H1 (cell line): ENCODE data around the gene RAB5B. TPM values are rescaled to one million over a fixed set of nuclear protein-coding genes. Genes with fewer than 3 reads are reported as not detected.
A peak's percentile ranks its signal among the peaks of the same experiment; 100 is the strongest.

Source experiments
- CTCF ChIA-PET: fragments of 300-600 bp; sonication (Branson Sonifier 250); formaldehyde crosslinking; loops from one replicate; lab custom pipeline; 2021; ENCODE audit not compliant: partially characterized antibody; lab: Charles Lee
- POLR2A ChIA-PET: fragments of 300-600 bp; sonication (Branson Sonifier 250); formaldehyde crosslinking; loops from one replicate; lab custom pipeline; 2021; ENCODE audit warnings: inconsistent platforms; ENCODE audit not compliant: partially characterized antibody; lab: Charles Lee
- DNase-seq, 2 experiments: peaks; one replicate each; pipeline versions ENCODE4 v3.0.0 to v3.0.0-alpha.2; 2010 to 2022; ENCODE audit warnings: low spot score in 2 of 2, low read depth in 1 of 2, mixed read lengths in 1 of 2
- FAIRE-seq: peaks from 2 replicates; lab custom pipeline; 2011; peaks lifted over from hg19 to GRCh38; lab: Jason Lieb, UNC
- H2AFZ ChIP-seq: 2 replicates; pipeline ENCODE4 v1.8.1; 2012; ENCODE audit warnings: low read length, inconsistent platforms
- H2AK5ac ChIP-seq: 2 replicates; pipeline ENCODE4 v1.6.1; 2013; ENCODE audit warnings: low read depth, low read length
- H2BK120ac ChIP-seq: replicated peaks from 2 replicates; pipeline ENCODE3; 2013; ENCODE audit warnings: low read depth, low read length, inconsistent platforms
- H2BK12ac ChIP-seq: 2 replicates; pipeline ENCODE4 v1.6.1; 2013; ENCODE audit warnings: low read depth, low read length
- H2BK15ac ChIP-seq: 2 replicates; pipeline ENCODE4 v1.6.1; 2013; ENCODE audit warnings: low read length
- H2BK20ac ChIP-seq: 2 replicates; pipeline ENCODE4 v1.6.1; 2013; ENCODE audit warnings: low read length
- H2BK5ac ChIP-seq: 2 replicates; pipeline ENCODE4 v1.6.1; 2013; ENCODE audit warnings: low read depth, low read length
- H3K14ac ChIP-seq: 2 replicates; pipeline ENCODE4 v1.6.1; 2013; ENCODE audit warnings: inconsistent platforms; ENCODE audit not compliant: insufficient read length
- H3K18ac ChIP-seq: 2 replicates; pipeline ENCODE4 v1.6.1; 2013; ENCODE audit warnings: low read length; ENCODE audit errors: extremely low read depth
- H3K23ac ChIP-seq: 2 replicates; pipeline ENCODE4 v1.6.1; 2013; ENCODE audit warnings: inconsistent platforms; ENCODE audit not compliant: insufficient read length
- H3K23me2 ChIP-seq: 2 replicates; pipeline ENCODE4 v1.6.1; 2013; ENCODE audit warnings: low read depth, low read length
- H3K27ac ChIP-seq: 2 replicates; pipeline ENCODE4 v1.6.1; 2011; ENCODE audit warnings: low read depth, low read length, inconsistent platforms
- H3K27me3 ChIP-seq, 4 experiments: replicated peaks in 1 of 4; 1 replicate in 1 of 4; 2 replicates in 3 of 4; pipeline versions ENCODE4 v1.6.1 to v1.8.1; 2011 to 2013; ENCODE audit warnings: low read length in 3 of 4, mild to moderate bottlenecking in 3 of 4, inconsistent platforms in 2 of 4, mixed read lengths in 2 of 4, moderate library complexity in 1 of 4; ENCODE audit not compliant: control insufficient read depth in 3 of 4, insufficient read depth in 3 of 4; ENCODE audit errors: extremely low read depth in 1 of 4
- H3K36me3 ChIP-seq, 4 experiments: 2 replicates each; pipeline versions ENCODE4 v1.6.1 to v1.8.1; 2011 to 2013; ENCODE audit warnings: mild to moderate bottlenecking in 4 of 4, low read length in 3 of 4, moderate library complexity in 2 of 4, control low read depth in 1 of 4, inconsistent platforms in 1 of 4; ENCODE audit not compliant: insufficient read depth in 4 of 4, control insufficient read depth in 2 of 4
- H3K4ac ChIP-seq: replicated peaks from 2 replicates; pipeline ENCODE3; 2013; ENCODE audit warnings: low read length, low read depth, mixed read lengths, inconsistent platforms; ENCODE audit not compliant: insufficient read length
- H3K4me1 ChIP-seq, 4 experiments: replicated peaks in 1 of 4; 1 replicate in 1 of 4; 2 replicates in 3 of 4; pipeline versions ENCODE4 v1.6.1 to v1.8.1; 2011 to 2013; ENCODE audit warnings: low read length in 3 of 4, inconsistent platforms in 2 of 4, mixed read lengths in 1 of 4; ENCODE audit not compliant: insufficient read depth in 4 of 4, control insufficient read depth in 3 of 4
- H3K4me2 ChIP-seq, 2 experiments: 2 replicates each; pipeline versions ENCODE4 v1.6.1 to v1.8.1; 2011 to 2013; ENCODE audit warnings: low read depth in 2 of 2, low read length in 2 of 2, control low read depth in 1 of 2, inconsistent platforms in 1 of 2, mild to moderate bottlenecking in 1 of 2; ENCODE audit not compliant: insufficient read depth in 1 of 2
- H3K4me3 ChIP-seq, 4 experiments: fragments of 200-600, 300-600 bp in 1 of 4; sonication (generic), shearing (Covaris generic), sonication (Bioruptor Twin) in 1 of 4; 2 replicates each; pipeline versions ENCODE4 v1.5.1 to v1.8.1; 2011 to 2016; ENCODE audit warnings: low read length in 4 of 4, low read depth in 3 of 4, control low read depth in 2 of 4, inconsistent platforms in 2 of 4, mild to moderate bottlenecking in 2 of 4, mixed read lengths in 1 of 4, moderate library complexity in 1 of 4; ENCODE audit not compliant: insufficient read depth in 2 of 4; ENCODE audit errors: extremely low read depth in 1 of 4
- H3K56ac ChIP-seq: replicated peaks from 2 replicates; pipeline ENCODE3; 2013; ENCODE audit warnings: low read depth, mild to moderate bottlenecking, mixed read lengths, low read length, inconsistent platforms; ENCODE audit not compliant: insufficient read length
- H3K79me1 ChIP-seq: 2 replicates; pipeline ENCODE4 v1.6.1; 2013; ENCODE audit warnings: low read depth, low read length, control low read depth
- H3K79me2 ChIP-seq, 2 experiments: 2 replicates each; pipeline versions ENCODE4 v1.6.1 to v1.8.1; 2012 to 2013; ENCODE audit warnings: low read length in 2 of 2, mild to moderate bottlenecking in 2 of 2, inconsistent platforms in 1 of 2; ENCODE audit not compliant: insufficient read depth in 2 of 2, control insufficient read depth in 1 of 2
- H3K9ac ChIP-seq, 4 experiments: replicated peaks in 1 of 4; 1 replicate in 1 of 4; 2 replicates in 3 of 4; pipeline versions ENCODE4 v1.6.1 to v1.8.1; 2011 to 2013; ENCODE audit warnings: low read depth in 3 of 4, low read length in 3 of 4, control low read depth in 2 of 4, mild to moderate bottlenecking in 2 of 4, moderate library complexity in 2 of 4, inconsistent platforms in 1 of 4; ENCODE audit errors: extremely low read depth in 1 of 4
- H3K9me3 ChIP-seq, 2 experiments: 2 replicates each; pipeline versions ENCODE4 v1.6.1 to v1.8.1; 2012 to 2013; ENCODE audit warnings: mild to moderate bottlenecking in 2 of 2, moderate library complexity in 2 of 2, control low read depth in 1 of 2, inconsistent platforms in 1 of 2, low read depth in 1 of 2, low read length in 1 of 2, mixed read lengths in 1 of 2; ENCODE audit not compliant: insufficient read depth in 2 of 2
- H4K20me1 ChIP-seq, 2 experiments: replicated peaks in 1 of 2; 2 replicates each; pipeline versions ENCODE3 to v1.8.1; 2011 to 2013; ENCODE audit warnings: inconsistent platforms in 2 of 2, low read length in 2 of 2, mild to moderate bottlenecking in 1 of 2; ENCODE audit not compliant: insufficient read depth in 2 of 2, control insufficient read depth in 1 of 2
- H4K5ac ChIP-seq: 2 replicates; pipeline ENCODE4 v1.6.1; 2013; ENCODE audit warnings: low read length, low read depth, mixed read lengths, inconsistent platforms; ENCODE audit not compliant: insufficient read length
- H4K8ac ChIP-seq: 2 replicates; pipeline ENCODE4 v1.8.0; 2013; ENCODE audit warnings: mild to moderate bottlenecking, moderate library complexity, low read length, inconsistent platforms; ENCODE audit not compliant: insufficient read depth; ENCODE audit errors: extremely low read depth
- H4K91ac ChIP-seq: replicated peaks from 2 replicates; pipeline ENCODE3; 2013; ENCODE audit warnings: low read length, mixed read lengths, inconsistent platforms; ENCODE audit not compliant: insufficient read length
- CBX5 ChIP-seq: fragments of 300-800, 300-1000 bp; sonication (generic); IDR thresholded peaks from 2 replicates; pipeline ENCODE4 v1.7.1; 2016; ENCODE audit warnings: antibody characterized with exemption, low read length, low read depth
- JUND ChIP-seq: IDR thresholded peaks from 2 replicates; pipeline ENCODE4 v1.6.1; 2011; ENCODE audit warnings: mild to moderate bottlenecking, improper control_type of control experiment, low read length
- NANOG ChIP-seq: IDR thresholded peaks from 2 replicates; pipeline ENCODE4 v1.6.1; 2011; ENCODE audit warnings: low read length, low read depth, mild to moderate bottlenecking, inconsistent platforms; ENCODE audit not compliant: insufficient read depth, poor library complexity, severe bottlenecking
- PHF8 ChIP-seq: fragments of 200-600 bp; sonication (generic); conservative IDR thresholded peaks from 2 replicates; pipeline ENCODE4 v1.7.1; 2012; ENCODE audit warnings: low read depth, mild to moderate bottlenecking, inconsistent platforms, low read length, moderate library complexity
- POU5F1 ChIP-seq: IDR thresholded peaks from 2 replicates; pipeline ENCODE4 v1.6.1; 2011; ENCODE audit warnings: low read depth, mild to moderate bottlenecking, low read length, moderate library complexity
- RBBP5 ChIP-seq: IDR thresholded peaks from 2 replicates; pipeline ENCODE4 v1.7.1; 2012; ENCODE audit warnings: low read depth, mild to moderate bottlenecking, inconsistent platforms, low read length, moderate library complexity, borderline replicate concordance
- SP4 ChIP-seq: IDR thresholded peaks from 2 replicates; pipeline ENCODE4 v1.6.1; 2012; ENCODE audit warnings: low read length, inconsistent platforms
- SRF ChIP-seq: IDR thresholded peaks from 2 replicates; pipeline ENCODE4 v1.6.1; 2011; ENCODE audit warnings: mild to moderate bottlenecking, low read depth, low read length, moderate library complexity
- TCF12 ChIP-seq: IDR thresholded peaks from 2 replicates; pipeline ENCODE4 v1.6.1; 2011; ENCODE audit warnings: low read depth, mild to moderate bottlenecking, low read length
- WGBS, 2 experiments: shearing (Covaris generic) in 1 of 2; methylation state at CpG; one replicate each; pipeline versions ENCODE4 v1.1.6 to v1.1.7; 2013 to 2015; ENCODE audit warnings: low lambda C conversion rate in 2 of 2, mixed read lengths in 2 of 2, inconsistent platforms in 1 of 2, low coverage in 1 of 2, missing lambda C conversion rate in 1 of 2; ENCODE audit not compliant: insufficient replicate concordance in 2 of 2, insufficient coverage in 1 of 2, insufficient read length in 1 of 2; ENCODE audit errors: extremely low coverage in 1 of 2, missing lambda C conversion rate in 1 of 2; 5-methylcytosine and 5-hydroxymethylcytosine counted together
- polyA plus RNA-seq, 7 experiments: library from polyadenylated mRNA; depleted of rRNA in 3 of 7; stranded (reverse) in 5 of 7; unstranded in 2 of 7; fragments of >200 nt in 5 of 7; fragments of 200-250 nt in 2 of 7; gene quantifications; 1 replicate in 5 of 7; 2 replicates in 1 of 7; 4 replicates in 1 of 7; pipeline versions ENCODE4 v1.2.1 to v1.2.3, GENCODE V29; 2011 to 2013; ENCODE audit warnings: missing spikeins in 2 of 7, mixed read lengths in 2 of 7
- total RNA-seq: library from RNA; stranded (reverse); fragmentation: NEBNext Ultra II Directional; extraction: Animal tissue kit (Norgen Biotek cat#: 25700); gene quantifications from 2 replicates; pipeline ENCODE4 v1.2.1, GENCODE V29; 2021

RAB5B gene
- total and polyA plus RNA-seq, 2 of the 8 experiments (the other 6 are each of a cell fraction or from before 2014, with no cell fraction given) = 56.7 to 62.4 TPM

DNA sequence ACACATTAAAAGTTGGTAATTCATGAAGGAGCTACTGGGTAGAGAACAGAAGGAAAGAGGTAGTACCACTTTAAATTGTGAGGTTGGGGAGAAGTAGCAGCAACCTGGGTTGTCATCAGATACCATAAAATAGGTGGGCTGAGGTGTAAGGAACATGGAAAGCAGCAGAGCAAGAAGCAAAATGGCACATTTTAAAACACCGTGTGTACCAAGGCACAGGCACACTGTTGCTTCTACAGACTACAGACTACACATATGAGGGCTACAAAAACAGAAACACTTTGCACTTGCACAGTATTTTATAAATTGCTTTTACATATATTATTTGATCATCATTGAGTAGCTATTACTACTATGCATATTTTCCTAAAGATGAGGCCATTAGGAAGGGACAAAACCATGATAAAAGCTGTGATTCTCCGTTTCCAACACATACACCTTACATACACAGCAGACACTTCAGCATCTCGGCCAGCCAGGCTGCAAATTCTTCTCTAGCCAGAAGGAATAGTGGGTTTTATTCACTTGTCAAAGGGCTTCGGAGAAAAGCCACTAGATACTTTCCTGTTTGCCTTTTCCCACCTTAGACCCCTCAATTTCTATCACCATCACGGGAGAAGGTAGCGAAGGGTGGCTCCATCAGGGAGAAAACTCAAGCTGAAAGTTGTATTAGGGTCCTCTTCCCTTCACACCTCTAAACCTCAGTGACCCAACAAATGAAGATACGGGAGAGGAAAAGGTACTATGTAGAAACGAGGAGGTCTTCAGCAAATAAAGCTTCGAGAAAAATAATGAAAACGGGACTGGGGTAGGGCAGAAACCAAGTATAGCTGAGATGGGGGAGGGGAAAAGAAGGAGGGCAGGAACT lies 47.8 kb upstream of the RAB5B start:
- H2BK5ac ChIP-seq = 0 out of 2 replicates have a peak overlapping the region, but pooled peaks have one; percentile 99
- H2BK120ac ChIP-seq = no peak overlapping the region
- H3K14ac ChIP-seq = no peak overlapping the region
- H3K27ac ChIP-seq = peak overlapping the region; percentile 84; the same call in 1 of the 2 replicates
- H3K4me2 ChIP-seq = peak overlapping the region; percentile 88 to 90
- TF ChIP-seq POU5F1 = no peak
- TF ChIP-seq PHF8 = no peak
- no peak for TF ChIP-seq RBBP5
- TF ChIP-seq NANOG = no peak
- TF ChIP-seq TCF12 = no peak
- no peak for TF ChIP-seq SRF
- TF ChIP-seq JUND = no peak
- TF ChIP-seq CBX5 = no peak
- TF ChIP-seq SP4 = no peak
- TF ChIP-seq, all 59 proteins: peak for 0
- Histone ChIP-seq H2AK5ac (no peak overlapping the region), H3K36me3 (peaks cover 0 to 12% (median 4%) of the 10 kb centered on the region in 4 experiments; a peak in 5 of 8 replicates), H3K4me3 (peak overlapping the region; percentile 90 to 100 (median 94)), H4K91ac (no peak overlapping the region), H3K56ac (peak overlapping the region; percentile 5), H3K4ac (no peak overlapping the region), H2BK12ac (no peak overlapping the region), H4K8ac (no peak overlapping the region), H3K23me2 (peaks cover 7% of the 10 kb centered on the region), H3K9ac (peak overlapping the region; percentile 54 to 83 (median 81)), H3K79me2 (peaks cover 15 to 53% of the 10 kb centered on the region in 2 experiments), H3K18ac (0 out of 2 replicates have a peak overlapping the region, but pooled peaks have one; percentile 53), H3K79me1 (peaks cover 3% of the 10 kb centered on the region; the same call in 1 of the 2 replicates), H3K9me3 (no peaks in the 10 kb centered on the region), H4K5ac (no peak overlapping the region), H3K23ac (no peak overlapping the region), H2BK20ac (no peak overlapping the region), H3K27me3 (peaks cover 0 to 1% (median under 1%) of the 10 kb centered on the region in 4 experiments; a peak in 1 of 7 replicates), H3K4me1 (peaks cover 6 to 13% (median 7%) of the 10 kb centered on the region in 4 experiments; a peak in 6 of 7 replicates), H2BK15ac (no peak overlapping the region), H4K20me1 (peaks cover 2 to 10% of the 10 kb centered on the region in 2 experiments), H2AFZ (no peak overlapping the region)
- DNase-seq (no peak), FAIRE-seq (no peak)
- ChIA-PET CTCF (interaction anchor here (0.8 to 7.8 kb wide), 20 partner anchors 8 to 201 kb away, joined by 3 to 71 read pairs (median 4); partner anchors contain the start of genes DNAJC14, GDF11, MMP19 and ORMDL2), POLR2A (interaction anchor here (0.6 to 4.5 kb wide), 28 partner anchors 9 to 242 kb away, joined by 3 to 53 read pairs (median 6); partner anchors contain the start of genes CD63, DNAJC14, IKZF4 and MMP19)
- 36% methylated on average over 10 of the region's 10 CpGs; no CpG with 5 or more reads in 1 of the 2 experiments for WGBS, 2 experiments
